IPS-15b (cell line): Measurements from ENCODE around the gene PCDH10.

Source experiments
- H3K27me3 ChIP-seq: one replicate; pipeline ENCODE4 v1.6.1; 2013; ENCODE audit warnings: low read length; ENCODE audit not compliant: control insufficient read depth, insufficient read depth
- H3K36me3 ChIP-seq: one replicate; pipeline ENCODE4 v1.6.1; 2013; ENCODE audit warnings: low read length; ENCODE audit not compliant: control insufficient read depth, insufficient read depth
- H3K4me1 ChIP-seq: one replicate; pipeline ENCODE4 v1.6.1; 2013; ENCODE audit warnings: mild to moderate bottlenecking, low read length; ENCODE audit not compliant: control insufficient read depth, insufficient read depth
- H3K4me3 ChIP-seq: one replicate; pipeline ENCODE4 v1.5.1; 2013; ENCODE audit warnings: low read depth, low read length
- H3K9ac ChIP-seq: one replicate; pipeline ENCODE4 v1.6.1; 2013; ENCODE audit warnings: low read depth, mild to moderate bottlenecking, low read length
- H3K9me3 ChIP-seq: one replicate; pipeline ENCODE4 v1.6.1; 2013; ENCODE audit warnings: mild to moderate bottlenecking, low read length; ENCODE audit not compliant: control insufficient read depth, insufficient read depth

The PCDH10 gene

DNA sequence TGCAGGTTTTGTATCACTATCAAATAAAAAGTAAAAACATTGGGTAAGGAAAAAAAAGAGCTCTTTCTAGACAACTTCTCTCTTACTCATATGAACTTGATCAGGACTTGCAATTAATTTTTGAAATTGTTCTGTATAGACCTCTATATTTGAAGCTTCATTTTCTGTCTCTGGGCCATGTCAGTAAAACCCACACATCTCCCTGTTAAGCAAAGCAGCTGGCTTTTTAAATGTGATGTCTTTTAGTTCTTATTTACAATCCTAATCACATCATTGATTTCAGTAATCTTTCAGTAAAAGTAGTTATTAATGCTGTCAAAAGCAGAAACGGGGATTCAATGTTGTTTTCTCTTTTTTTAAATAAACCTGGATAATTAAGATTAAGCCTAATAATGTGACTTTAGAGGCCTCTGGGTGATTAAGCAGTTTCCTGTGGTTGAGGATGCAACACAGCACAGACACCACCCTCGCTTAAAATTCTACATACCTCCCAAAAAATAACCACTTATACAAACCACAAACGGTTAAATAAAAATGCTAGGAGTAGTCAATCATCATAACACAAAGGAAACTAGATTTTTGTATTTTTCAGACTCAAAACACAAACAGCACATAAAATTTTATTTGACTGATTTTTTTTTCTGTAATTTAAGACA, 5.2 kb upstream of the PCDH10 start:
- Histone ChIP-seq H3K36me3 (no peaks in the 10 kb centered on the region), H3K9ac (no peak overlapping the region), H3K4me1 (no peaks in the 10 kb centered on the region), H3K27me3 (peaks cover 35% of the 10 kb centered on the region), H3K4me3 (no peak overlapping the region), H3K9me3 (no peaks in the 10 kb centered on the region)

DNA sequence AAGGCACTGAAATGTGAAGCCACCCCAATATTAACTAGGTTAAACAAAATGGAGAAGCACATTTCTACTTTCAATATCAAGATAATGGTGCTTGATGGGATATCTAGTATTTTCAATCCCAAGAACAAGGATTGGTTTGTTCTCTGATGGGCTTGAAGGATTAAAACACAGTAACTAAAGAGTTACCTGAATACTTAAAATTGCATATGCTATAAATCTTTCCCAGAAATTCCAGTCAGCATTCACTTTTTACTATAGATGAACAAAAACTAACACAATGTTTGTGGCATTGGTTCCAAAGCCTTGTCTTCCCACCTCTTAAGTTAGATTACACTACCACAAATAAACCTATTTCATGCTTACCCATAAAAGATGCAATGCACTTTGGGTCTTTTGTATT, 3.9 kb upstream of the PCDH10 start:
- H3K27me3 ChIP-seq = peaks cover 46% of the 10 kb centered on the region
- H3K9me3 ChIP-seq = no peaks in the 10 kb centered on the region
- no peak overlapping the region for H3K4me3 ChIP-seq
- no peaks in the 10 kb centered on the region for H3K4me1 ChIP-seq
- H3K36me3 ChIP-seq = no peaks in the 10 kb centered on the region
- H3K9ac ChIP-seq = no peak overlapping the region

GRCh38 chr4:133145758-133146573, 3.1 kb upstream of the PCDH10 start:
- H3K4me3 ChIP-seq = peak overlapping the region; percentile 58
- no peaks in the 10 kb centered on the region for H3K9me3 ChIP-seq
- H3K27me3 ChIP-seq = peaks cover 53% of the 10 kb centered on the region
- no peaks in the 10 kb centered on the region for H3K4me1 ChIP-seq
- H3K36me3 ChIP-seq = no peaks in the 10 kb centered on the region
- peak overlapping the region; percentile 29 for H3K9ac ChIP-seq

GRCh38 chr4:133146574-133147241, 2.4 kb upstream of the PCDH10 start:
- H3K9ac ChIP-seq = peak overlapping the region; percentile 29
- no peaks in the 10 kb centered on the region for H3K36me3 ChIP-seq
- no peaks in the 10 kb centered on the region for H3K4me1 ChIP-seq
- no peaks in the 10 kb centered on the region for H3K9me3 ChIP-seq
- H3K27me3 ChIP-seq = peaks cover 60% of the 10 kb centered on the region
- H3K4me3 ChIP-seq = peak overlapping the region; percentile 58

GRCh38 chr4:133147286-133147821, 1.7 kb upstream of the PCDH10 start:
- Histone ChIP-seq H3K27me3 (peaks cover 66% of the 10 kb centered on the region), H3K36me3 (no peaks in the 10 kb centered on the region), H3K9ac (no peak overlapping the region), H3K9me3 (no peaks in the 10 kb centered on the region), H3K4me1 (no peaks in the 10 kb centered on the region), H3K4me3 (peak overlapping the region; percentile 58)

DNA sequence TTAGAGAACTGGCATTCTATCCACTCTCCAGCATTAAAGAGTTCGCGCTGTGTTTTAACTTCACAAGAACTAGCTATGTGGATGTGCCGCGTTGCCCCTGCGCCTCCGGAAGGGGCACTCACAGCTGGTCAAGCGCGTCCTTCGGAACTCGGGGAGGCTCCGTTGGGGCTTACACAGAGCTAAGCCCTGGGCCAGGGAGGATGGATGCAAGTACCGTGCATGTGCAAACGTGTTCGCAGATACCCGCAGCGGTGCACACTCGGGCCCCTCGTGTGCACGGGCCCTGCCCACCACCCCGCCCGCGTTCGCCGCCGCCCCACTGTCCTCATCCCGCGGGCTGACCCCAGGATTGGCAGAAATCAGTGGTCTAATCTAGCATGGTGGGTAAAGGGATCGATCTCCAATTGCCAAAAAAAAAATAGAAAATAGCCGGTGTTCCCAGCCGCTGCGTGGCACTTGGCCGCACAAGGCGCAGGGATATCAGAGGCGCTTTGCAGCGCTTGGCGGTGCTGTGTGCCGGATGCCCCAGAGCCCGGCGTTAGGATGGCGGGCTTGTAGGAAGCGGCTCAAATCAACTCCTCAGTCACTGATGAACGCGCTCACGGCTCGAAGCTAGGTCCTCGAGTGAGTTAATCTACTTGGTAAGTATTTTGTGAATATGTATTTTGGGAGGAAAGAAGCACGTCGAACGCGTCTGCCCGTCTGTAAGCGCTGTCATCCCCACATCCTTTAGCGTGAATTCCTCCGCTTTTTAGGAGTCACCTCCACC, 989 bp upstream of the PCDH10 start:
- no peak overlapping the region for H3K9ac ChIP-seq
- H3K36me3 ChIP-seq = no peaks in the 10 kb centered on the region
- H3K9me3 ChIP-seq = no peaks in the 10 kb centered on the region
- no peaks in the 10 kb centered on the region for H3K4me1 ChIP-seq
- H3K27me3 ChIP-seq = peaks cover 73% of the 10 kb centered on the region
- H3K4me3 ChIP-seq = peak overlapping the region; percentile 58

DNA sequence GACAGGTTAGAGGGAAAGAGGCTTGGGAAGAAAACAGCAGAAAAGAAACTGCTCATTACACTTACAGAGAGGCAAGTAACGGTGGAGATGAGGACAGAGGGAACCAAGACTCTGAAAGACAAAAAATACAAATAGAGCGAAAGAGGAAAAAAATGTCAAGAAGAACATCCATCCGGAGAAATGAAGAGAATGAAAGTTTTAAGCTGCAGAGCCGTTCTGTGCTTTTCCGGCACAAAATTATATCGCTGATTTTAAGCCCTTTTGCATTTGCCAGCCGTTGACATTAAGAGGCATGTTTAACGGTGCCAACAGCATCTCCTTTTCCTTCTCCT, 236 bp downstream of the PCDH10 start:
- Histone ChIP-seq H3K9ac (no peak overlapping the region), H3K4me1 (peaks cover 6% of the 10 kb centered on the region), H3K36me3 (no peaks in the 10 kb centered on the region), H3K27me3 (peaks cover 82% of the 10 kb centered on the region), H3K4me3 (peak overlapping the region; percentile 80), H3K9me3 (no peaks in the 10 kb centered on the region)

GRCh38 chr4:133149932-133150471, 908 bp downstream of the PCDH10 start:
- peak overlapping the region; percentile 80 for H3K4me3 ChIP-seq
- H3K9ac ChIP-seq = no peak overlapping the region
- H3K36me3 ChIP-seq = no peaks in the 10 kb centered on the region
- no peaks in the 10 kb centered on the region for H3K9me3 ChIP-seq
- H3K27me3 ChIP-seq = peaks cover 79% of the 10 kb centered on the region
- peaks cover 6% of the 10 kb centered on the region for H3K4me1 ChIP-seq

GRCh38 chr4:133150486-133151340, 1.6 kb downstream of the PCDH10 start:
- Histone ChIP-seq H3K9me3 (no peaks in the 10 kb centered on the region), H3K4me1 (peaks cover 6% of the 10 kb centered on the region), H3K27me3 (peaks cover 75% of the 10 kb centered on the region), H3K9ac (no peak overlapping the region), H3K4me3 (peak overlapping the region; percentile 80), H3K36me3 (no peaks in the 10 kb centered on the region)

DNA sequence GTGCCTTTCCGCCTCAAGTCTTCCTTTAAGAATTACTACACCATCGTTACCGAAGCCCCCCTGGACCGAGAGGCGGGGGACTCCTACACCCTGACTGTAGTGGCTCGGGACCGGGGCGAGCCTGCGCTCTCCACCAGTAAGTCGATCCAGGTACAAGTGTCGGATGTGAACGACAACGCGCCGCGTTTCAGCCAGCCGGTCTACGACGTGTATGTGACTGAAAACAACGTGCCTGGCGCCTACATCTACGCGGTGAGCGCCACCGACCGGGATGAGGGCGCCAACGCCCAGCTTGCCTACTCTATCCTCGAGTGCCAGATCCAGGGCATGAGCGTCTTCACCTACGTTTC, 2.2 kb downstream of the PCDH10 start:
- peaks cover 69% of the 10 kb centered on the region for H3K27me3 ChIP-seq
- H3K9me3 ChIP-seq = no peaks in the 10 kb centered on the region
- H3K4me3 ChIP-seq = peak overlapping the region; percentile 80
- no peaks in the 10 kb centered on the region for H3K36me3 ChIP-seq
- peaks cover 6% of the 10 kb centered on the region for H3K4me1 ChIP-seq
- H3K9ac ChIP-seq = no peak overlapping the region
